Mononuclear cell (primary cell): ENCODE data around the gene PRDM10. TPM values are rescaled to one million over a fixed set of nuclear protein-coding genes. Genes with fewer than 3 reads are reported as not detected.
A peak's percentile ranks its signal among the peaks of the same experiment; 100 is the strongest.

ENCODE experiments used
- H3K27me3 ChIP-seq: 2 replicates; pipeline ENCODE4 v1.6.0; 2011; ENCODE audit warnings: low read length, control low read depth; ENCODE audit not compliant: insufficient read depth
- H3K4me1 ChIP-seq: 2 replicates; pipeline ENCODE4 v1.5.1; 2011; ENCODE audit warnings: mild to moderate bottlenecking, low read length, control low read depth; ENCODE audit not compliant: insufficient read depth
- H3K4me3 ChIP-seq: 2 replicates; pipeline ENCODE4 v1.5.1; 2011; ENCODE audit warnings: mild to moderate bottlenecking, low read length, moderate library complexity
- H3K9me3 ChIP-seq: 2 replicates; pipeline ENCODE4 v1.5.1; 2011; ENCODE audit warnings: low read depth, mild to moderate bottlenecking, control low read depth, low read length
- total RNA-seq: library from RNA; depleted of rRNA; stranded (reverse); fragments of >200 nt; gene quantifications from one replicate; pipeline ENCODE4 v1.2.3, GENCODE V29; 2012

The PRDM10 gene, protein sequence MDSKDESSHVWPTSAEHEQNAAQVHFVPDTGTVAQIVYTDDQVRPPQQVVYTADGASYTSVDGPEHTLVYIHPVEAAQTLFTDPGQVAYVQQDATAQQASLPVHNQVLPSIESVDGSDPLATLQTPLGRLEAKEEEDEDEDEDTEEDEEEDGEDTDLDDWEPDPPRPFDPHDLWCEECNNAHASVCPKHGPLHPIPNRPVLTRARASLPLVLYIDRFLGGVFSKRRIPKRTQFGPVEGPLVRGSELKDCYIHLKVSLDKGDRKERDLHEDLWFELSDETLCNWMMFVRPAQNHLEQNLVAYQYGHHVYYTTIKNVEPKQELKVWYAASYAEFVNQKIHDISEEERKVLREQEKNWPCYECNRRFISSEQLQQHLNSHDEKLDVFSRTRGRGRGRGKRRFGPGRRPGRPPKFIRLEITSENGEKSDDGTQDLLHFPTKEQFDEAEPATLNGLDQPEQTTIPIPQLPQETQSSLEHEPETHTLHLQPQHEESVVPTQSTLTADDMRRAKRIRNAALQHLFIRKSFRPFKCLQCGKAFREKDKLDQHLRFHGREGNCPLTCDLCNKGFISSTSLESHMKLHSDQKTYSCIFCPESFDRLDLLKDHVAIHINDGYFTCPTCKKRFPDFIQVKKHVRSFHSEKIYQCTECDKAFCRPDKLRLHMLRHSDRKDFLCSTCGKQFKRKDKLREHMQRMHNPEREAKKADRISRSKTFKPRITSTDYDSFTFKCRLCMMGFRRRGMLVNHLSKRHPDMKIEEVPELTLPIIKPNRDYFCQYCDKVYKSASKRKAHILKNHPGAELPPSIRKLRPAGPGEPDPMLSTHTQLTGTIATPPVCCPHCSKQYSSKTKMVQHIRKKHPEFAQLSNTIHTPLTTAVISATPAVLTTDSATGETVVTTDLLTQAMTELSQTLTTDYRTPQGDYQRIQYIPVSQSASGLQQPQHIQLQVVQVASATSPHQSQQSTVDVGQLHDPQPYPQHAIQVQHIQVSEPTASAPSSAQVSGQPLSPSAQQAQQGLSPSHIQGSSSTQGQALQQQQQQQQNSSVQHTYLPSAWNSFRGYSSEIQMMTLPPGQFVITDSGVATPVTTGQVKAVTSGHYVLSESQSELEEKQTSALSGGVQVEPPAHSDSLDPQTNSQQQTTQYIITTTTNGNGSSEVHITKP
- 7.6 TPM for total RNA-seq

- peak within 1 kb of the TSS; percentile 55 for H3K4me3 ChIP-seq
Measured at GRCh38 chr11:130002352-130002845, at the start of gene PRDM10. PRDM10 (minus strand) TSS chr11:130002835; CDS start chr11:129960964, 41,871 bp downstream.

GRCh38 chr11:130051082-130051481, 48.4 kb upstream of the PRDM10 start:
- Histone ChIP-seq H3K4me3 (no peak overlapping the region), H3K27me3 (peaks cover 11% of the 10 kb centered on the region), H3K4me1 (peaks cover 41% of the 10 kb centered on the region), H3K9me3 (no peaks in the 10 kb centered on the region)

More at GRCh38 chr11:130002352-130002845, at the start of gene PRDM10:
- H3K27me3 ChIP-seq = no peaks in the 10 kb centered on the region
- H3K4me1 ChIP-seq = peaks cover 43% of the 10 kb centered on the region
- no peaks in the 10 kb centered on the region for H3K9me3 ChIP-seq

DNA sequence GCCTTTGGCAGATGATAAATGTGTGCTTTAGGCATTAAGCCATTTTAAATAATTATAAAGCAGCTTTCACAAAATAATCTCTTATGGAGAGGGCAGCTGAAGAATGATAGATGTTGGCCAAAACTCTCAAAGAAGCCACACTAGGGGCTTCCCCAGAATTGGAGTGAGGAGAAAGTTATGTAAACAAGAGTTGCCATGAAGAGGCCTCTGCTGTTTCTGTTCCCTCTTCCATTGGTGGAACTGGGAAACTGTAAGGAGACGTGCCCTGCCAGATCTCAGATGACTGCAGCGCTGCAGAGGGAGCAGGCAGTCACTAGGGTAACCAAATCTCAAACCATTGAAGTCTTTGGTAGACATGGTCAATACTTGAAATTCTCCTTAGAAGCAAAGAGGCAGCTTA, 47.6 kb upstream of the PRDM10 start:
- Histone ChIP-seq H3K9me3 (no peaks in the 10 kb centered on the region), H3K27me3 (peaks cover 8% of the 10 kb centered on the region), H3K4me3 (no peak overlapping the region)

GRCh38 chr11:130049328-130049771, 46.7 kb upstream of the PRDM10 start:
- H3K9me3 ChIP-seq = no peaks in the 10 kb centered on the region
- peaks cover 4% of the 10 kb centered on the region for H3K27me3 ChIP-seq
- peaks cover 46% of the 10 kb centered on the region for H3K4me1 ChIP-seq
- no peak overlapping the region for H3K4me3 ChIP-seq

More for the DNA sequence above, 47.6 kb upstream of the PRDM10 start:
- peaks cover 43% of the 10 kb centered on the region for H3K4me1 ChIP-seq

DNA sequence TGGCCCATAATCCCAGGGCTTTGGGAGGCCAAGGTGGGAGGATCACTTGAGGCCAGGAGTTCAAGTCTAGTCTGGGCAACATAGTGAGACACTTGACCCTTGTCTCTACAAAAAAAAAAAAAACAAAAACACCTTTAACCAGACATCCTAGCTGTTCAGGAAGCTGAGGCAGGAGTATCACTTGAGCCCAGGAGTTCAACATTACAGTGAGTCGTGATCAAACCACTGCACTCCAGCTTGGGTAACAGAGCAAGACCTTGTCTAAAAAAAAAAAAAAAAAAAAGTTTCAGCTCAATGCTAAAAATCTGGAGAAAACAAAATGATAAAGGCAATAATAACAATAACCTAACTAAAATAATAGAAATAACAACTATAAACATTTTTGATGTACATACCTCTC, 44.5 kb upstream of the PRDM10 start:
- Histone ChIP-seq H3K4me1 (peaks cover 63% of the 10 kb centered on the region), H3K4me3 (no peak overlapping the region), H3K27me3 (no peaks in the 10 kb centered on the region), H3K9me3 (no peaks in the 10 kb centered on the region)

DNA sequence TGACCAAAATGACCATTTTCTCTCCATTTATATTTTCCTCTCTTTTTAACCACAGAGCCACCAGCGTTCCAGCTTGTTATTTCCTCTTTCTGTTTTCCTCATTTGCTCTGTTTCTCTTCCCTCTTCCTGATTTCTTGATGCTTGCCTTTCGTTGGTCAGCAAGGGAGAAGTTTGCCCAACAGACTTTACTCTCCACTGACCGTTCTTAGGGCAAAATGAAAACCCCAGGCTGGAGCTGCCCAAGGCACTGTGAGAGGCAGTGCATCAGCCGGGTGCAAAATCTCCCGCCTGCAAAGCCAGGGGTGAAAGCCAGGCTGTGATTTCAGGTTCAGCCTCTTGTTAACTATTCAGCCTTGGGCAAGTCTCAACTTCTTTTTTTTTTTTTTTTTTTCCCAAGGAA, 40.9 kb upstream of the PRDM10 start:
- Histone ChIP-seq H3K4me1 (peaks cover 36% of the 10 kb centered on the region), H3K9me3 (no peaks in the 10 kb centered on the region), H3K27me3 (no peaks in the 10 kb centered on the region), H3K4me3 (no peak overlapping the region)

- Histone ChIP-seq H3K9me3 (no peaks in the 10 kb centered on the region), H3K4me1 (peaks cover 27% of the 10 kb centered on the region), H3K4me3 (no peak overlapping the region), H3K27me3 (no peaks in the 10 kb centered on the region)
Measured at GRCh38 chr11:130042093-130042591, 39.5 kb upstream of the PRDM10 start.

GRCh38 chr11:130040281-130040940, 37.8 kb upstream of the PRDM10 start:
- no peaks in the 10 kb centered on the region for H3K9me3 ChIP-seq
- peaks cover 26% of the 10 kb centered on the region for H3K4me1 ChIP-seq
- H3K27me3 ChIP-seq = no peaks in the 10 kb centered on the region

DNA sequence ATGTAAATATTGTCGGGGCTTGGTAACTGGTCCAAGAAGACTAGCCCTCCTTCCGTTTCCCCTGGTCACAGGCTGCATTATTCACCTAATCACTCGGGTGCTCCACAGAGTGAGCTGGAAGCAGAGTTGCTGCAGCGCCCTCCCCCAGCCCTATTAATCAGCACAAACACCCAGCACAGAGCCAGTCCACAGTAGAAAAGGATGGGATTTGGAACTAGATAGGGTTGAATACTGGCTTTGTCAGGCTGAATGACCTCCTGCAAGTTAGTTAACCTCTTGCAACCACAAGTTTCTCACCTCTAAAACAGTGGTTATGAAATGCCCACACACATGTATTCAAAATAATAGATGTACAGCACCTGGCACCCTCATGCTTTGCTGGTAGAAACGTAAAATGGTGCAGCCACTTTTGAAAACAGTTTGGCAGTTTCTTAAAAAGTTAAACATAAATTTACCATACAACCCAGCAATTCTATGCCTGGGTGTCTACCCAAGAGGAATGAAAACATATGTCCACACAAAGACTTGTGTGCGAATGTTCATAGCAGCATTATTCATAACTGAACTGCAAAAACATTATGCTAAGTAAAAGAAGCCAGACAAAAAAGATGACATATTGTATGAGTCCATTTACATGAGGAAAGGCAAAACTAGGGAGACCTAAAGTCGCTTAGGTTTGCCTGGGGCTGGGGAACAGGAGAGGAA, 35.4 kb upstream of the PRDM10 start:
- Histone ChIP-seq H3K9me3 (no peaks in the 10 kb centered on the region), H3K4me1 (peaks cover 14% of the 10 kb centered on the region), H3K27me3 (no peaks in the 10 kb centered on the region), H3K4me3 (no peak overlapping the region)

More at GRCh38 chr11:130040281-130040940, 37.8 kb upstream of the PRDM10 start:
- H3K4me3 ChIP-seq = no peak overlapping the region

DNA sequence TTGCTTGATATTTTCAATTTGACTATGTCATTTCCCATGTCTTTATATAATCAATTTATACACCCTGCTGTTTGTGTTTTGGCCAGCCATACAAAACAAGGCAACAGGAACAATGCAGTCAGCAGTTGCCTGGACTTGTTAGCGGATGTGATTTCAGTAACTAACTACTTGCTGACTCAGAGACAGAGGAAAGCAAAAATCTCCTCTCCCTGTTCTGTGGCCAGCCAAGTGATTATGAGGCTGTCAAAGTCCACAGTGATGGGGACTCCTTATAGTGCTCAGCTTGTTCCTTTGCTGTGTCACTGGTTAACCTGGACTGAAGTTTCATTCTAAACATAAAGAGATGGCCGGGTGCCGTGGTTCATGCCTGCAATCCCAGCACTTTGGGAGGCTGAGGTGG, 34.4 kb upstream of the PRDM10 start:
- no peak overlapping the region for H3K4me3 ChIP-seq
- no peaks in the 10 kb centered on the region for H3K9me3 ChIP-seq
- peaks cover 4% of the 10 kb centered on the region for H3K4me1 ChIP-seq
- no peaks in the 10 kb centered on the region for H3K27me3 ChIP-seq

DNA sequence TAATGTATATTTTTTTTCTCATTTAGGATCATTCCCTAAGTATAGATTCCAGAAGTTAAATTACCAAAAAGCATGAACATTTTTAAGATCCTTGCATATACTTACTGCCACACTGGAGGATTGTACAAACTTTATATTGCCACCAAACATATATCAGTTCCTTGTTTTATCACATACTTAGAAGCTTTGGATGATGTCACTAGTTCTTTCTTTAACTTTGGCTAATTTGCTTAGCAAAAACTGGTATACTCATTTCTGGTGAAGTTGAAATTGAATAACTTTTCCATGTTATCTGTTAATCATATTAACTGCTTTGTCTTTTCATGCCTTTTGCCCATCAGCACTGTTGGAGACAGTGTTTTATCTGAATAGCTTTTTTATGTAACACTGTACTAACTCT, 31.6 kb upstream of the PRDM10 start:
- Histone ChIP-seq H3K9me3 (no peaks in the 10 kb centered on the region), H3K27me3 (no peaks in the 10 kb centered on the region), H3K4me3 (no peak overlapping the region)

GRCh38 chr11:130032931-130033330, 30.3 kb upstream of the PRDM10 start:
- no peak overlapping the region for H3K4me3 ChIP-seq
- H3K9me3 ChIP-seq = no peaks in the 10 kb centered on the region
- H3K4me1 ChIP-seq = no peaks in the 10 kb centered on the region
- H3K27me3 ChIP-seq = no peaks in the 10 kb centered on the region

More for the DNA sequence above, 31.6 kb upstream of the PRDM10 start:
- no peaks in the 10 kb centered on the region for H3K4me1 ChIP-seq

- H3K4me1 ChIP-seq = no peaks in the 10 kb centered on the region
- no peaks in the 10 kb centered on the region for H3K27me3 ChIP-seq
- no peaks in the 10 kb centered on the region for H3K9me3 ChIP-seq
- H3K4me3 ChIP-seq = no peak overlapping the region
Measured at GRCh38 chr11:130031945-130032344, 29.3 kb upstream of the PRDM10 start.
